Measurements from ENCODE around the gene CARMIL1. TPM values are rescaled to one million over a fixed set of nuclear protein-coding genes. Genes with fewer than 3 reads are reported as not detected.

CARMIL1 gene
- total and polyA plus RNA-seq, 10 of the 15 experiments (the other 5 are each of a cell fraction or from before 2014, with no cell fraction given), result 6.4 to 18.1 (median 10.3) TPM

- TF ChIP-seq IRF5 (IDR thresholded peaks at IDR 0.05; ENCODE audit: borderline replicate concordance) (no peak), LARP7 (IDR thresholded peaks at IDR 0.05) (no peak), MEF2B (IDR thresholded peaks at IDR 0.05; ENCODE audit: partially characterized antibody, poor library complexity, severe bottlenecking) (no peak), TBL1XR1 (IDR thresholded peaks at IDR 0.05; ENCODE audit: low read depth, low read length) (no peak), CREB1 (IDR thresholded peaks at IDR 0.05; ENCODE audit: low read depth) (no peak), STAT1 (conservative IDR thresholded peaks at IDR 0.05) (no peak), SKIL (IDR thresholded peaks at IDR 0.05; ENCODE audit: low read depth, poor library complexity, severe bottlenecking) (no peak)
These were observed 203.8 kb downstream of the CARMIL1 start (continued) for GRCh38 chr6:25482996-25483395.

- in situ Hi-C loops (cut with MboI), result no loop called here
- no peaks in the 10 kb centered on the region for H3K4me1 ChIP-seq (ENCODE audit: control insufficient read depth, insufficient read depth, low read length)
- no peak overlapping the region for H3K4me2 ChIP-seq (ENCODE audit: control insufficient read depth, insufficient read depth)
- WGBS (ENCODE audit: insufficient coverage, insufficient replicate concordance, low lambda C conversion rate, missing lambda C conversion rate), result 54% methylated on average over 5 of the region's 5 CpGs
- RAD21 ChIA-PET (ENCODE audit: unreplicated experiment), result interaction anchor here (1.0 to 9.9 kb wide), 2 partner anchors 206 to 219 kb away, joined by 3 to 219 read pairs; partner anchors contain the start of gene CARMIL1
- no peaks in the 10 kb centered on the region for H3K27me3 ChIP-seq (replicated peaks in 1 of 2; ENCODE audit: control insufficient read depth in 2 of 2, insufficient read depth in 2 of 2, low read length in 1 of 2)
- TF ChIP-seq RELA (IDR thresholded peaks at IDR 0.05; ENCODE audit: borderline replicate concordance, partially characterized antibody) (no peak), GATAD2B (conservative IDR thresholded peaks at IDR 0.05; ENCODE audit: low read depth) (no peak), MTA2 (IDR thresholded peaks at IDR 0.05; ENCODE audit: low read depth) (no peak), TCF12 (IDR thresholded peaks at IDR 0.05; ENCODE audit: low read depth, low read length) (no peak), ASH2L (IDR thresholded peaks at IDR 0.05; ENCODE audit: borderline replicate concordance, low read depth) (no peak), SMARCA5 (IDR thresholded peaks at IDR 0.05) (no peak), FOS (IDR thresholded peaks at IDR 0.05; ENCODE audit: borderline replicate concordance, extremely low read depth, insufficient read length) (no peak), ZNF687 (IDR thresholded peaks at IDR 0.05) (no peak)
- CTCF ChIA-PET, result interaction anchor here (10.5 to 14.5 kb wide), 2 partner anchors 210 to 220 kb away, joined by 287 to 362 read pairs; partner anchors contain the start of gene CARMIL1
- no TSS peak for BruUV-seq (replicated peaks)
- FAIRE-seq (no peak), ATAC-seq (no peak), DNase-seq (ENCODE audit: low read depth, low spot score) (no peak)
- no peaks in the 10 kb centered on the region; a peak in 1 of 4 replicates for H3K36me3 ChIP-seq (ENCODE audit: control insufficient read depth in 2 of 2, insufficient read depth in 2 of 2, low read length in 1 of 2)
- intact Hi-C loops (cut with micrococcal nuclease; ENCODE audit: unreplicated experiment), result no loop called here
- H2AFZ ChIP-seq (ENCODE audit: control insufficient read depth, low read depth, low read length), result no peak overlapping the region
- H3K79me2 ChIP-seq (ENCODE audit: control insufficient read depth, insufficient read depth, low read length), result no peaks in the 10 kb centered on the region
- H3K9ac ChIP-seq (ENCODE audit: control insufficient read depth, insufficient read depth, low read length), result no peak overlapping the region
- no peaks in the 10 kb centered on the region for H3K9me3 ChIP-seq (replicated peaks; ENCODE audit: control insufficient read depth, insufficient read depth, low read length)
- H3K27ac ChIP-seq (ENCODE audit: control insufficient read depth, insufficient read depth), result no peak overlapping the region
- SMC1A ChIA-PET (ENCODE audit: uncharacterized antibody, unreplicated experiment), result interaction anchor here (1.0 to 5.8 kb wide), 4 partner anchors 47 to 205 kb away, joined by 3 to 26 read pairs (median 4); partner anchors contain the start of gene CARMIL1
- no peaks in the 10 kb centered on the region for H4K20me1 ChIP-seq (ENCODE audit: control insufficient read depth, insufficient read depth)
- POLR2A ChIA-PET, result no interaction called here
- H3K4me3 ChIP-seq, result no peak overlapping the region
These were observed 204.8 kb downstream of the CARMIL1 start for GRCh38 chr6:25483943-25484342.
